GM19351 (cell line): ENCODE results near the gene SLC10A4.
"Not testable (repeated sequence)": the region's sequence is repeated elsewhere in the genome, so short reads cannot be mapped to it uniquely, and the experiment has no call there.

ENCODE experiments used
- ATAC-seq: cut with Tn5 transposase; IDR thresholded peaks from one replicate; pipeline ENCODE4 v1.9.1; 2021; ENCODE audit warnings: mild to moderate bottlenecking, moderate library complexity; ENCODE audit not compliant: unreplicated experiment

SLC10A4 gene

GRCh38 chr4:48483006-48483776, at the start of gene SLC10A4:
Gene SLC10A4 (plus strand): TSS chr4:48483343. CDS start chr4:48483562, 219 bp downstream.
- ATAC-seq: no peak

GRCh38 chr4:48436318-48436717, 46.8 kb upstream of the SLC10A4 start:
- ATAC-seq: no peak

GRCh38 chr4:48439988-48440387, 43.2 kb upstream of the SLC10A4 start:
- no peak for ATAC-seq

GRCh38 chr4:48440914-48441313, 42.2 kb upstream of the SLC10A4 start:
- not testable (repeated sequence) for ATAC-seq

GRCh38 chr4:48445704-48446103, 37.4 kb upstream of the SLC10A4 start:
- ATAC-seq: no peak

GRCh38 chr4:48446642-48447041, 36.5 kb upstream of the SLC10A4 start:
- ATAC-seq: no peak

GRCh38 chr4:48449151-48449550, 34.0 kb upstream of the SLC10A4 start:
- ATAC-seq: no peak

- no peak for ATAC-seq
Observed at GRCh38 chr4:48450740-48451139, 32.4 kb upstream of the SLC10A4 start.

- not testable (repeated sequence) for ATAC-seq
Observed at GRCh38 chr4:48451656-48452055, 31.5 kb upstream of the SLC10A4 start.

GRCh38 chr4:48454591-48454990, 28.6 kb upstream of the SLC10A4 start:
- ATAC-seq: no peak

- no peak for ATAC-seq
Observed at GRCh38 chr4:48461000-48461399, 22.1 kb upstream of the SLC10A4 start.

GRCh38 chr4:48462363-48462762, 20.8 kb upstream of the SLC10A4 start:
- no peak for ATAC-seq

GRCh38 chr4:48467442-48467841, 15.7 kb upstream of the SLC10A4 start:
- ATAC-seq: no peak

GRCh38 chr4:48467891-48468290, 15.3 kb upstream of the SLC10A4 start:
- no peak for ATAC-seq

GRCh38 chr4:48470137-48470536, 13.0 kb upstream of the SLC10A4 start:
- ATAC-seq: no peak

GRCh38 chr4:48470570-48470969, 12.6 kb upstream of the SLC10A4 start:
- ATAC-seq: no peak

GRCh38 chr4:48472794-48473193, 10.3 kb upstream of the SLC10A4 start:
- ATAC-seq: no peak

GRCh38 chr4:48475770-48476169, 7.4 kb upstream of the SLC10A4 start:
- no peak for ATAC-seq

GRCh38 chr4:48478273-48478672, 4.9 kb upstream of the SLC10A4 start:
- ATAC-seq: no peak

- ATAC-seq: no peak
Observed at GRCh38 chr4:48481581-48481980, 1.6 kb upstream of the SLC10A4 start.

GRCh38 chr4:48483777-48484493, 792 bp downstream of the SLC10A4 start:
- no peak for ATAC-seq

- no peak for ATAC-seq
Observed at GRCh38 chr4:48484494-48485168, 1.5 kb downstream of the SLC10A4 start.
